GM21360 (cell line): Measurements from ENCODE around the gene ACAN.

ENCODE experiments used
- ATAC-seq: cut with Tn5 transposase; IDR thresholded peaks from one replicate; pipeline ENCODE4 v1.9.1; 2021; ENCODE audit warnings: mild to moderate bottlenecking, moderate library complexity; ENCODE audit not compliant: unreplicated experiment

ACAN gene

DNA sequence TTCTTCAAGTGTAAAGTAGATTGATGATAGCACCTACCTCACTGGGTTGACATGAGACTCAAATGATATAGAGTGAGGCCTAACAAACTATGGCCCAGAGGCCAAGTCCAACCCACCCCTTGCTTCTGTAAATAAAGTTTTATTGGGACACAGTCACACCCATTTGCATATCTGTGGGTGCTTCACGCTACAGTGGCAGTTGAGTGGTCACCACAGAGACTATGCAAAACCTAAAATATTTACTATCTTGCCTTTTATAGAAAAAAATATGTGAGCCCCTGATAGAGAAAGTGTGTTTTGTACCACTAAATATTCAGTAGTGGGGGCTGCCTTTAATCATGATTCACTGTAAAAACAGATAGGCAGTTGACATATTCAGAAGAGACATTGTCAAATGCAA, 38.0 kb downstream of the ACAN start:
- no peak for ATAC-seq

DNA sequence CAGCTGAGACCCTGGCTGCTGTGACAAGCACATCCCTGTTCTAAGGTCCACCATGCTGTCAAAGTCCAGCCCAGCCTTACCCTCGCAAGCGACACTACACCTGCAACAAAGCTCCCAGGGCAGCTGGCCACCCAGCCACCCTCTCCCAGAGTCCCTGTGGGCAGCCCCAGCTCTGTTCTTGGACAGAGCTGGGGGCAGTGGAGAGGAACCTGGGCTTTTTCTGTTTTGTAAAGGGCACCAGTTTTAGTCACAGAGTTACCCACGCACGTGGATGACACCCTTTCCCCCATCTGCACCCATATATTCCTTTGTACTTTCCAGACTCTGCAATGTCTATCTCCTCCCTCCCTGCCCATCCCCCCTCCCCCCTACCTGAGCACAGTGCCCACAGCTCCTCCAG, 38.9 kb downstream of the ACAN start:
- ATAC-seq, result no peak

DNA sequence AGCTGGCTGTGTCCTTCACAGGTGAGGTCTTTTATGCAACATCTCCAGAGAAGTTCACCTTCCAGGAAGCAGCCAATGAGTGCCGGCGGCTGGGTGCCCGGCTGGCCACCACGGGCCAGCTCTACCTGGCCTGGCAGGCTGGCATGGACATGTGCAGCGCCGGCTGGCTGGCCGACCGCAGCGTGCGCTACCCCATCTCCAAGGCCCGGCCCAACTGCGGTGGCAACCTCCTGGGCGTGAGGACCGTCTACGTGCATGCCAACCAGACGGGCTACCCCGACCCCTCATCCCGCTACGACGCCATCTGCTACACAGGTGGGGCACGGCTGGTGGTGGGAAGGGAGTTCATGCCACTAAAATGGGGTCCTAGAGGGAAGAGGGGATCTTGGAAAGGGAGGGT, 40.1 kb downstream of the ACAN start:
- no peak for ATAC-seq

DNA sequence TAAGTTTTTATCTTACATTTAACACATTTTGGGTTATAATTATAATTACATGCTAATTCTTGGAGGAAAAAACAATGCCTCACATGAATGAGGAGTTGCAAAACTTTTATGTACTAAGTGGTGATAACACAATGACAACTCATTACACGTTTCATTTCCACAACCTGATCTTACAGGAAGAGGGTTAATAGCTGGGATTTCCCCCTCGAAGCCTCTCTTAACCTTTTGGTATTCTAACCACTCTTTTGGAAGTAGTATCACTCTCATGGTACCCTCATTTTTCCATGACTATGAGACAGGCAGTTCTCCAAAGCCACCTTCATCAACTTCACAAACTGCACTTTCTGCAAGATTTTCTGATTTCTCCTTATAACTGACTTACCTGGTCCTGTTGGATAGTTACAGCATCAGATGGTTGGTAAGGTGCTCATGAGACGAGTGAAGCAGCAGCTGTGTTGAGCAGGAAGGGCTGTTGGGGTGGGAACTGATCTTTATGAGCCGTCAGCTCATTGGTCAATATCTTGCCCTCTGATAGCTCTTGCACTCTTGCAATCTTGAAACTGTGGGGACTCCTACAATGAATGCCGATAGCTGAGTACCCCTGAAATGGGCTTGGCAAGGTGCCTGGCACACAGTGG, 41.6 kb downstream of the ACAN start:
- no peak for ATAC-seq

DNA sequence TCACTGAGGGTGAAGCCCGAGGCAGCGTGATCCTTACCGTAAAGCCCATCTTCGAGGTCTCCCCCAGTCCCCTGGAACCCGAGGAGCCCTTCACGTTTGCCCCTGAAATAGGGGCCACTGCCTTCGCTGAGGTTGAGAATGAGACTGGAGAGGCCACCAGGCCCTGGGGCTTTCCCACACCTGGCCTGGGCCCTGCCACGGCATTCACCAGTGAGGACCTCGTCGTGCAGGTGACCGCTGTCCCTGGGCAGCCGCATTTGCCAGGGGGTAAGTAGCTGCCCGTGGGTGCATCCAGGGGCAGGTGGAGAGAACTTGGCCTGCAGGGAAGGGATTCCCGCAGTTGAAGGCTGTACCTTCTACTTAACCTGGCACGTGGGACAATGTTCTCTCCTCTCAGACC, 42.4 kb downstream of the ACAN start:
- ATAC-seq, result no peak

DNA sequence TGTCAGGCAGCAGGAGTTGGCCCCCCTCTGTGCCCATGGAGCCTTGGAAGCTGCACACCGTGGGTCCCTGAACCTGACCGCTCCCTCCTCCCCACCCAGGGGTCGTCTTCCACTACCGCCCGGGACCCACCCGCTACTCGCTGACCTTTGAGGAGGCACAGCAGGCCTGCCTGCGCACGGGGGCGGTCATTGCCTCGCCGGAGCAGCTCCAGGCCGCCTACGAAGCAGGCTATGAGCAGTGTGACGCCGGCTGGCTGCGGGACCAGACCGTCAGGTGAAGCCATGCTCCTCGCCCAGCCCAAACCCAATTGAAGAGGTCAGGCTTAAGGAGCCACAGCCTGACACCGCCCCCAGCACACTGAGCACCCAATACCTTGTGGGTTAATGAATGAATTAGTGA, 43.9 kb downstream of the ACAN start:
- no peak for ATAC-seq

DNA sequence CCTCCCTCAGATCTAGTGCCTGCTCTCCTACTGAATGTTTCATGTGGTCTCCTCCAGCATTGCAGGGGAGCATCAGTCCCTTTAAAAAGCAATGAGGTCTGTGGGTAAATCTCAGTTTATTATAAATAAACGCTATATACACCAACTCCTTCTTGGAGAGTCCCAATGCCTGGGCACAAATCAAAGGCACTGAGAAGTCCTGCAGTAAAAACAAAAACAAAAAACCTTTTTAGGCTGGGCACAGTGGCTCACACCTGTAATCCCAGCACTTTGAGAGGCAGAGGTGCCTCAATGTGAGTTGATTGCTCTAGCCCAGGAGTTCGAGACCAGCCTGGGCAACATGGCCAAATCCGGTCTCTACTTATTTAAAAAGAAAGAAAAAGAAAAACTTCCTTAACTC, 45.0 kb downstream of the ACAN start:
- no peak for ATAC-seq

DNA sequence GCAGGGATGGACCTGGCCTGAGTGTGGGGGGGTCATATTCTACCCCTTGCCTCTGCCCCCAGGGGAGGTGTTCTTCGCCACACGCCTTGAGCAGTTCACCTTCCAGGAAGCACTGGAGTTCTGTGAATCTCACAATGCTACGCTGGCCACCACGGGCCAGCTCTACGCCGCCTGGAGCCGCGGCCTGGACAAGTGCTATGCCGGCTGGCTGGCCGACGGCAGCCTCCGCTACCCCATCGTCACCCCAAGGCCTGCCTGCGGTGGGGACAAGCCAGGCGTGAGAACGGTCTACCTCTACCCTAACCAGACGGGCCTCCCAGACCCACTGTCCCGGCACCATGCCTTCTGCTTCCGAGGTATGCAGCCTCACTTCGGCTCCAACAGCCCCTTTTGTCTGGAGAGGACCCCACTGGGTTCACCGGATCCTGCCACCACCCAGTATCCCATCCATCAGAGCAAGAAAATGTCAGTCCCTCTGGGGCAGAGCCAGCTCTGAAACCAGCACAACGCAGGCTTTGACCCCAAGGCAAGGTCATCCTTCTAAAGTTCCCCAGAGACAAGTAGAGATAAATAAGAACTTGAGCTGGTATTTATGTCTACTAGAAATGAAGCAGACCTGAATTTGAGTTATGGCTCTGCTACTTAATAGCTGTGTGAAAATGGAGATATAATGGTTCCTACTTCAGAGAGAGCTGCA, 46.3 kb downstream of the ACAN start:
- no peak for ATAC-seq

DNA sequence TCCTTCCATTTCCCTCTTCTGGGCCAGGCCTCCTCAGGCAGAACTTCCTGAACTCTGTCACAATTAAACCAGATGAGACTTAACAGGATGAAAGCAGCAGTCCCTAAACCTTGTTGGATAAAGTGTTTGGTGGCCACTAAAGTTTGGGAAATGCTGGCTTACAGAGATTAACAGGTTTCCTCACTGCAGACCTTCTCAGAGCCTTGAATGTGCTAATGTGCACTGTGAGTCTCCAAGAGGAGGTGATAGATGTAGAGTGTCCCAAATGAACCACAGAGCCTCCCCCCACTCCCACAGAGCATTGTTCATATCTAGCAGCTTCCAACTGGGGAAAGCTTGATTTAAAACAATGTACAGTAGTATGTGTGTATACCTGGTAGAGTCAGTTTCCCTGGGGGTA, 49.2 kb downstream of the ACAN start:
- ATAC-seq, result no peak

DNA sequence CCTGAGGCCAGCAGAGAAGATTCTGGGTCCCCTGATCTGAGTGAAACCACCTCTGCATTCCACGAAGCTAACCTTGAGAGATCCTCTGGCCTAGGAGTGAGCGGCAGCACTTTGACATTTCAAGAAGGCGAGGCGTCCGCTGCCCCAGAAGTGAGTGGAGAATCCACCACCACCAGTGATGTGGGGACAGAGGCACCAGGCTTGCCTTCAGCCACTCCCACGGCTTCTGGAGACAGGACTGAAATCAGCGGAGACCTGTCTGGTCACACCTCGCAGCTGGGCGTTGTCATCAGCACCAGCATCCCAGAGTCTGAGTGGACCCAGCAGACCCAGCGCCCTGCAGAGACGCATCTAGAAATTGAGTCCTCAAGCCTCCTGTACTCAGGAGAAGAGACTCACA, 55.7 kb downstream of the ACAN start:
- ATAC-seq, result no peak

DNA sequence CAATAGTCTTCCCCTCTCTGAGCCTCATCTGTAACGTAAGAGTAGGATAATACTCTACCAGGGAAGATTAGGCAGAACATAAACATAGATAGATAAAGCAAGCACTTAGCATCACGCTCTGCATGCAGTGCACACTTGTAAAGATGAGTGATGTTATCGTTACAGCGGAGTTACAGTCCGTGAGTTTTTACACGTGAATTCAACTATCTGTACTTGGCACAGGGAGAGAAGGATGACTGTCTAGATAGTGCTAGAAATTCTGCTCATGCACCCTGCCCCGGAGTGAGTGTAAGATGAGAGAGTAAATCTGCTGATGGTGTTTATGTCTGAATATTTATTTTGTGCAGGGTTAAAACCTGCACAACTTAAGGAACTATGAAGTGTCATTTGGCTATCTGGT, 56.3 kb downstream of the ACAN start:
- no peak for ATAC-seq

DNA sequence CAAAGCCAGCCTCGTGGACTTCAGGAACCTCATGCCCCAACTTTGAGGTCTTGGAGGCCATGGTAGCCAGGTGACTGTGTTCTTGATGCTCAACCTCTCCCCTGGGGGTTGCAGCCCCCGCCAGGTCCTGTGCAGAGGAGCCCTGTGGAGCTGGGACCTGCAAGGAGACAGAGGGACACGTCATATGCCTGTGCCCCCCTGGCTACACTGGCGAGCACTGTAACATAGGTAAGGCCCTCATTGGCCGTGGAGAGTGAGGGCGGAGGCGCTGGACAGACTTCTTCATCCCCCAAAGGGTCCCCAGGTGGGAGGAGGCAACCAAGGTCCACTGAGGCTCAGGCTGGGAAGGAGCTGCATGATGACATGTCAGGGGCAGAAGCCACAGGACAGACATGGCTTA, 57.0 kb downstream of the ACAN start:
- no peak for ATAC-seq

DNA sequence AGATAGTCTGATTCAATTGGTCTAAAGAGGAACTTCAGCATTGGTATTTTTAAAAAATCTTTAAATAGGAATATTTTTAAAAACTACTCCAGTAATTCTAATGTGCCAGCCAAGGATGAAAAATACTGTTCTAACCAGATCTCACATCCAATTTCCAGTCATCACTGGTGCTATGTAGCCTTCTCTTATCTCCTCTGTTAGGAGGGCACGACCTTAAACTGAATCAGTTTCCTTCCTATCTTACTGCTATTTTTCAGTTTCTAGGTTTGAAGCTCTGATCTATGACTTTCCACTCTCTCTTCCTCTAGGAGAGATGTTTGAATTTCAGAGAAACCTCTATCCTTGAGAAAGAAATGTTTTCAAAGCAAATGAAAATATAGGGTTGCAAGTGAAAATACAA, 60.2 kb downstream of the ACAN start:
- ATAC-seq, result no peak

DNA sequence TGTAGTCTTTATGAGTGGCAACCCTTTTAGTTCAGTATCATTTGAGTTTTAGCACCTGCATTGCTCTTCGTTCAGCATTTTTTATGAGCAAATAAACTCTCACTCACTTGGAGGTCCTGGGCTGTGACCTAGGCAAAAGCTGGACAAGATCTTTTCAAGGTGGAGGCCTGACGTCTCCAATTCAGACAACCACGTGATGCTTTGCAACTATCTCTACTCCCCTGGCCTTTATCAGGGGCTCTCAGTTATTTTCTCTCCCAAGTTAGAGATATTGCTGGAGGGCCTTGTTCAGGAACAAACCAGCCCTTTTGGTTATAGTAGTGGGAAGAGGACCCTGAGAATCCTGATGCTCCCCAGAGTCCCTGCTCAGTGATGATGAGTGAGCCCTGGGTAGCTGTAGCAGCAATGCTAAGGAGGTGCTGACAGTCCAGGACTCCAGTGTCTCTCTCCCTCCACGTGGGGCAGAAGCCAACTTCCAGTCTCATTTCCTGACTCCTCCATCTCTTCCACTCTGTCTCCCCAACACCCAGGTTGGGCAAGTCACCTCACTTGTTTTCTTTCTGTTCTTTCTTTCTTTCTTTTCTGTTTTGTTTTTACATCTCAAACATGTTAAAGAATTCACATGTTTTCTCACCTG, 61.7 kb downstream of the ACAN start:
- ATAC-seq, result no peak

DNA sequence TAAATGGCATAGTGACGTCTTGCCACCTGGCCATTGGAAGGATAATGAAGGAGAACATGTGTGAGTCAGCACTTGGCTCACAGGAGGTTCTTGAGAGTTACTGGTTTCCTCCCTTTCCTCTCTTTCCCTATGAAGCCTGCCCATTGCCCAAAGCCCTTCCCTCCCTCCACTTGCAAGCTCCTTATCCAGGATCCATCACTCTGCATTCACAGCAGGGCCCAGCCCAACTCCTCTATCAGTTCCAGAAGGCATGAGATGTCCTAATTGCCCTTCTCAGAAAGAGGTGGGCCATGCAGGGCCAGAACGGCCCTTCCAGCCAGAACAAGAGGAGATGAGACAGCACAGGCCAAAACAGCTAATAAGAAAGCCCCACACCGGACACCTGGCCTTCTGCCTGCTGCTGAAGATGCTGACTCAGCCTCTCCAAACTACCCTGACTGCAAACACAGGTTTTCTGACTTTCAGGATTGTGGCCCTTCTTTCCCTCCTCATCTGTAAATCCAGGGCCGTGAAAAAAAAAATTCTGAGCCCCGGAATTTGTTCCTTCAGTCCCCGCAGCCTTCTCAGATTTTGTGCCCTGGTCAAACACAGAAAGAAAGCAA, 62.4 kb downstream of the ACAN start:
- ATAC-seq, result no peak

DNA sequence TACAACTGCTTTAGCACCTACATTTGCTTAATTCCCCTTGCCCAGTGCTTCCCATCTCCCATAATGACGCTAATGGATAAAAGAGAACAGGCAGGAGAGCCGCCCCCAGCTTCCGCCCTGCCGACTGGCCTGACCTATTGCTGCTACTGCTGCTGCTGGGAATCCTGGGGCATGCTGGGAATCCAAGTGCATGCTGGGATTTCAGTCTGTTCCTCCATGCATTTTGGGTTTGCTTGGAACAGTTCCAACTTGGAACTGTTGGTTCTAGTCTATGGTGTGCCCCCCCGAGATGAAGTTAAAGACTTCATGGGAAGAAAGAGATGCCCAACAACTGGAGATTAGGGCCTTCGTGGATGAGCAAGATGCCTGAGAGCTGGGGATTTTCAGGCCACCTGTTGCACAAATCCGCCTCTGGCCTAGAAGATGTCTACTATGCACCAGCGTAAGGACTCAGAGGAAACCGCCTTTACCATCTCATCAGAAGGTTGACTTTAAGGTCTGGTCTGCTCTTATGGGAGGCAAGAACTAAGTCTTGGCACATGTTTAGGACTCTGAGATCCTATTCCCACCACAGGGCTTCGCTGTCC, 63.2 kb downstream of the ACAN start:
- ATAC-seq, result no peak

DNA sequence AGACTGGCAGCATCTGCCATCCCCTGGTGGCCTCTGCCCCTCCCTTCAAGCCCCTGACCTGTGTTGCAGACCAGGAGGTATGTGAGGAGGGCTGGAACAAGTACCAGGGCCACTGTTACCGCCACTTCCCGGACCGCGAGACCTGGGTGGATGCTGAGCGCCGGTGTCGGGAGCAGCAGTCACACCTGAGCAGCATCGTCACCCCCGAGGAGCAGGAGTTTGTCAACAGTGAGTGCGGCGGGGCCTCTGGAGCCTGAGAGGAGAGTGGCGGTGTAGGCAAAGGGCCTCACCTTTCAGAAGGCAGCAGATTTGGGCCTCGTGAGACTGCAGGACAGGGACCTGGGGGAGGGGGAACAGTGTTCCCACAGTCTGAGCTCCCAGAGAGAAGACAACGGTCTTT, 68.1 kb downstream of the ACAN start:
- no peak for ATAC-seq

DNA sequence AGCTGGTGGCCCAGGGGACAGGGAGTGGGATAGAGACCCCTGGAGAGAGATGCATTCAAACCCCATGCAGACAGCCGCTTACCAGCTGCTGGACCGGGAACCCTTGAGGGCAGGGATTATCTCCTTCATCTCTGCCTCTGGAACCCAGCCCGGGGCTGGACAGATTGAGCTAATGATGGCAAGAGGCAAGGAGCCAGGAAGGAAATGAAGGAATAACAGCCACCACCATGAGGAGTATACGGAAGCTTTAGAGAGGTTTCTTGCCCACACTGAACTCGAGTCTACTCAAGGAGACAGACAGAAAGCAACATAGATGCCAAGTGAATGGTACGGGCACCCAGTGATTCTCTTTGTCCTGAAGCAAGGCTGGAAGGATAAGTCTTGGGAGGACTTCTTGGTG, 68.9 kb downstream of the ACAN start:
- no peak for ATAC-seq

DNA sequence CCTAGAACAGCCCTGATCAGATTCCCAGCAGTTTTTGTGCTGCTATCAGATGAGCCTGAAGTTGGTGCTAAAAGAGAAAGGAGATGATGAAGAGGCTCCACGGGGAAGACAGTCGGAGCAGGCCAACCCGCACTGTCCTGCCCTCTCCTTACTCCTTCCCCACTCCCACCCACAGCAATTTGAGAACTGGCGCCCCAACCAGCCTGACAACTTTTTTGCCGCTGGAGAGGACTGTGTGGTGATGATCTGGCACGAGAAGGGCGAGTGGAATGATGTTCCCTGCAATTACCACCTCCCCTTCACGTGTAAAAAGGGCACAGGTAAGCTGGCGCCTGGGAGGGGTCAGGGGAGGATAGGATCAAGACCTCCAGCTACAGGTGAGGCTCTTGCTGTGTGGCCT, 69.5 kb downstream of the ACAN start:
- ATAC-seq, result no peak

DNA sequence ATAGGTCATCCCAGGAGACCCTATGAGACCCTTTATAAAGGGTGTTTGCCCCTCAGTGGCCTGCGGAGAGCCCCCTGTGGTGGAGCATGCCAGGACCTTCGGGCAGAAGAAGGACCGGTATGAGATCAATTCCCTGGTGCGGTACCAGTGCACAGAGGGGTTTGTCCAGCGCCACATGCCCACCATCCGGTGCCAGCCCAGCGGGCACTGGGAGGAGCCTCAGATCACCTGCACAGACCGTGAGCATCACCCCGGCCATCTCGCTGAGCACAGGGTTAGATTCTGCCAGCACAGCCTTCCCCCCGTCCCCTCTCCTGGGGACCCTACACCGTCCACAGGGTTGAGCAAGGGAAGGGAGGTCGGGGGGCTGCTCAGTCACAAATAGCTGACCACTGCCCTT, 70.5 kb downstream of the ACAN start:
- ATAC-seq, result no peak

DNA sequence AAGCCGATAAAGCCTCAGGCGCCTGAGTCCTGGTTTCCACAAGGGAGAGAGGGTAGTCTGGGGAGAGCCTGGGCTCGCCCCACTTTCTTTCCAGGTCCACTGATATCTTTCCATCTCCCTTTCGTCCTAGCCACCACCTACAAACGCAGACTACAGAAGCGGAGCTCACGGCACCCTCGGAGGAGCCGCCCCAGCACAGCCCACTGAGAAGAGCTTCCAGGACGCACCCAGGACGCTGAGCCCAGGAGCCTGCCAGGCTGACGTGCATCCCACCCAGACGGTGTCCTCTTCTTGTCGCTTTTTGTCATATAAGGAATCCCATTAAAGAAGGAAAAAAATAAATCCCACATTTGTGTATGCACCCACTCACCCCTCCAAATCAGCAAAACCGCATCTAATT, 71.0 kb downstream of the ACAN start:
- no peak for ATAC-seq

DNA sequence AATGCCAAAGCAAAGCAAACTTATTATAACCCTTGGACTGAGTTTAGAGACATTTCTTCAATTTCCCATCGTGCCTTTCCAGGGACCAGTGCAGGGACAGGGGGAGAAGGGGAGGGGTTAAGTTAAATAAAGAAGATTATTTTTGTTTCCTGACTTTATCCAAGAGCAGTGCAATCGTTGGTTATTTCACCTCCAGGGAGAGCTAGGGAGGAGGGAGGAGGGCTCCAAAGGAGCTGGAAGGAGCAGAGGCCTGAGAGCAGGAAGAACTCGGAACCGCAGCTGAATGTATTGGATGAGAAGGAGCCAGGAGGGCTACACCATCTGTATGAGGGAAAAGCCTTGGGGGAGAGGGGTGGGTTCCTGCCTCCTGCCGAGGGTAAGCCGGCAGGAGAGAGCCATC, 71.4 kb downstream of the ACAN start:
- no peak for ATAC-seq
